GM21717 (cell line): ENCODE results near the gene PTPRE.

Experiments
- ATAC-seq: cut with Tn5 transposase; IDR thresholded peaks from one replicate; pipeline ENCODE4 v1.9.1; 2021; ENCODE audit warnings: mild to moderate bottlenecking, moderate library complexity; ENCODE audit not compliant: unreplicated experiment

The PTPRE gene

GRCh38 chr10:127906548-127907377 lies at the start of gene PTPRE:
Gene PTPRE, plus strand, starts transcription at chr10:127907103. Its CDS starts 133,779 bp downstream, at chr10:128040882.
- ATAC-seq, result peak; percentile 78

- no peak for ATAC-seq
Observed at GRCh38 chr10:127860592-127860991, 46.3 kb upstream of the PTPRE start.

- no peak for ATAC-seq
Observed at GRCh38 chr10:127863231-127863825, 43.6 kb upstream of the PTPRE start.

- ATAC-seq, result no peak
Observed at GRCh38 chr10:127866276-127867013, 40.5 kb upstream of the PTPRE start.

GRCh38 chr10:127867805-127868204 lies 39.1 kb upstream of the PTPRE start:
- ATAC-seq, result no peak

GRCh38 chr10:127869329-127869728 lies 37.6 kb upstream of the PTPRE start:
- no peak for ATAC-seq

- no peak for ATAC-seq
Observed at GRCh38 chr10:127871631-127872010, 35.3 kb upstream of the PTPRE start.

GRCh38 chr10:127872011-127872761 lies 34.7 kb upstream of the PTPRE start:
- no peak for ATAC-seq

- no peak for ATAC-seq
Observed at GRCh38 chr10:127872871-127873600, 33.9 kb upstream of the PTPRE start.

- ATAC-seq, result no peak
Observed at GRCh38 chr10:127873901-127874470, 32.9 kb upstream of the PTPRE start.

GRCh38 chr10:127874671-127875448 lies 32.0 kb upstream of the PTPRE start:
- no peak for ATAC-seq

- no peak for ATAC-seq
Observed at GRCh38 chr10:127875449-127875765, 31.5 kb upstream of the PTPRE start.

GRCh38 chr10:127875916-127876315 lies 31.0 kb upstream of the PTPRE start:
- no peak for ATAC-seq

GRCh38 chr10:127877116-127877515 lies 29.8 kb upstream of the PTPRE start:
- no peak for ATAC-seq

GRCh38 chr10:127877699-127878098 lies 29.2 kb upstream of the PTPRE start:
- no peak for ATAC-seq

- ATAC-seq, result no peak
Observed at GRCh38 chr10:127878475-127879055, 28.3 kb upstream of the PTPRE start.

GRCh38 chr10:127880557-127880956 lies 26.3 kb upstream of the PTPRE start:
- ATAC-seq, result no peak

GRCh38 chr10:127881262-127881661 lies 25.6 kb upstream of the PTPRE start:
- no peak for ATAC-seq

GRCh38 chr10:127882391-127882790 lies 24.5 kb upstream of the PTPRE start:
- ATAC-seq, result no peak
